WERI-Rb-1 (cell line): Measurements from ENCODE around the gene KLF12.

Experiments
- DNase-seq: peaks from one replicate; pipeline ENCODE4 v3.0.0-alpha.2; 2020
- H3K27ac ChIP-seq: fragments of 250-450 bp; sonication (Bioruptor Pico); 2 replicates; pipeline ENCODE4 v1.5.1; 2020; ENCODE audit warnings: mild to moderate bottlenecking, moderate library complexity
- H3K27me3 ChIP-seq: fragments of 250-450 bp; sonication (Bioruptor Pico); 2 replicates; pipeline ENCODE4 v1.5.1; 2021; ENCODE audit warnings: mild to moderate bottlenecking, low read depth, moderate library complexity; ENCODE audit not compliant: insufficient read depth, severe bottlenecking
- H3K36me3 ChIP-seq: fragments of 250-450 bp; sonication (Bioruptor Pico); 2 replicates; pipeline ENCODE4 v1.5.1; 2020; ENCODE audit warnings: mild to moderate bottlenecking, moderate library complexity
- H3K4me3 ChIP-seq: 2 replicates; pipeline ENCODE4 v1.5.1; 2011; ENCODE audit warnings: low read depth, mild to moderate bottlenecking, control low read depth, low read length
- H3K9me3 ChIP-seq: fragments of 250-450 bp; sonication (Bioruptor Pico); 2 replicates; pipeline ENCODE4 v1.5.1; 2021; ENCODE audit warnings: mild to moderate bottlenecking, moderate library complexity; ENCODE audit not compliant: severe bottlenecking
- TF ChIP-seq, protein P1 (sequence below): IDR thresholded peaks from 2 replicates; pipeline ENCODE4 v1.5.1; 2011; ENCODE audit warnings: low read depth, mild to moderate bottlenecking, control low read depth, inconsistent platforms, low read length

The KLF12 gene

DNA sequence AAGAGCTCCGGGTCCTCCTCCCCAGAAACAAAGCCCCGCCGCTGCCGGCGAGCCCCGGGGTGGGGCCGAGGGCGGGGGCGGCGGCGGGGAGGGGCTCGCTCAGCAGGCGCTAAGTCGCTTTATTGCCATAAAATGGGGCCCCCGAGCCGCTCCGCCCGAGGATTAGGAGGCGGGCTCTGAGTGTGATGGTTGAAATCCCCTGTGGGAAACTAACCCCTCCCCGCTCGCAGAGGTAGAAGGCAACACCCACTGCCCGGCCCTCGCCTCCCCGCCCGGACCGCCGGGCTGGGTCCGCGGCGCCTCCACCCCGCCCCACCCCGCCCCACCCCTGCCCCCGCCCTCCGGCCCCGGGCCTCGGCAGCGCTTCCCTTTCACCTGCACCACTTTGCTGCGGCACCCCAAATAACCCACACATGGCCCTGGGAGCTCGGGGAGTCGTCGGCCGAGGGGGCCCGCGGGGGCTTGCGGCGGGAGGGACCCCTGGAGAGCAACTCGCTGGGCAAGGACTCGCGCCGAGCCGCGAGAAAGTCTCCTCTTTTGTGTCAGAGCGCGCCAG, at the start of gene KLF12:
TSS of gene KLF12 (minus strand) at position 184 of the 556 bp plus-strand sequence.
- no peaks in the 10 kb centered on the region for H3K9me3 ChIP-seq
- peak; percentile 97 for DNase-seq
- no peaks in the 10 kb centered on the region for H3K27me3 ChIP-seq
- H3K4me3 ChIP-seq = peak within 1 kb of the TSS; percentile 86
- no peaks in the 10 kb centered on the region for H3K36me3 ChIP-seq
- TF ChIP-seq, protein P1, sequence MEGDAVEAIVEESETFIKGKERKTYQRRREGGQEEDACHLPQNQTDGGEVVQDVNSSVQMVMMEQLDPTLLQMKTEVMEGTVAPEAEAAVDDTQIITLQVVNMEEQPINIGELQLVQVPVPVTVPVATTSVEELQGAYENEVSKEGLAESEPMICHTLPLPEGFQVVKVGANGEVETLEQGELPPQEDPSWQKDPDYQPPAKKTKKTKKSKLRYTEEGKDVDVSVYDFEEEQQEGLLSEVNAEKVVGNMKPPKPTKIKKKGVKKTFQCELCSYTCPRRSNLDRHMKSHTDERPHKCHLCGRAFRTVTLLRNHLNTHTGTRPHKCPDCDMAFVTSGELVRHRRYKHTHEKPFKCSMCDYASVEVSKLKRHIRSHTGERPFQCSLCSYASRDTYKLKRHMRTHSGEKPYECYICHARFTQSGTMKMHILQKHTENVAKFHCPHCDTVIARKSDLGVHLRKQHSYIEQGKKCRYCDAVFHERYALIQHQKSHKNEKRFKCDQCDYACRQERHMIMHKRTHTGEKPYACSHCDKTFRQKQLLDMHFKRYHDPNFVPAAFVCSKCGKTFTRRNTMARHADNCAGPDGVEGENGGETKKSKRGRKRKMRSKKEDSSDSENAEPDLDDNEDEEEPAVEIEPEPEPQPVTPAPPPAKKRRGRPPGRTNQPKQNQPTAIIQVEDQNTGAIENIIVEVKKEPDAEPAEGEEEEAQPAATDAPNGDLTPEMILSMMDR = no peak
- H3K27ac ChIP-seq = peak within 1 kb of the TSS; percentile 89

DNA sequence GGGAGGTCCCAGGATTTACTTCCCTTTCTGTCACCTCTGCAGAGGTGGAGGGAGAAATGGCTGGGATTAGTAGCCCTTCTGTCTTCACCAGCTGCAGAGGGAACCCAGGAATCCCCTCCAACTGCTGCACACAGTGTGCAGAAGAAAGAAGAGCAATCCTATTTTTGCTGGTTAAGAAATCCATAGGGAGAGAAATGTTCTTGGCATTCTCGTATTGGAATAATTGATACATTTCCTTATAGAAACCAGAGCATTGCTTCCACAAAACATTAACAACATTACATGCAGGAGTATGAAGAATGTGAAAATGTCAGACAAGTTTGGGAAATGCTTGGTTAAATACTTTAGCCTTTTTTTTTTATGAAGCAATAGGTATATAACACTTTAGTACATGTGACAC, 48.3 kb upstream of the KLF12 start:
- H3K36me3 ChIP-seq = no peaks in the 10 kb centered on the region
- TF ChIP-seq, protein P1 = no peak
- H3K27me3 ChIP-seq = no peaks in the 10 kb centered on the region
- DNase-seq = no peak
- H3K27ac ChIP-seq = no peak overlapping the region
- no peak overlapping the region for H3K4me3 ChIP-seq
- no peaks in the 10 kb centered on the region for H3K9me3 ChIP-seq

DNA sequence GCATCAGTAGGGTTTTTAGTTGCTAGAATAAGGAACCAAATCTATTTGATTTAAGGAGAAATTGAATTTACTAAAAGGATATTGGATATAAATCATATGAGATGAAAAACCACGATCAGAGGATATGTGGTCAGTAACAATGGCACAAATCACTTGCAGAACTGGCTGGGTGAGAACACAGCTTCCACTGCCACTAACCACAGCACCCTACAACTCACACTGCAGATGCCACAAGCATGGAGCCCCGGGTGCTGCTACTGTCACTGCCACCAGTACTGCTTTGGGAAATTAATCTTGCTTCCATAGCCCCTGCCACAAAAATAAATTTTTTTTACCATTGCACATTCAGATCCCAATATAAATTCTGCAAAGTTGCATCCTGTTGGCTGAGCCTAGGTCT, 40.6 kb upstream of the KLF12 start:
- H3K27me3 ChIP-seq = no peaks in the 10 kb centered on the region
- H3K9me3 ChIP-seq = no peaks in the 10 kb centered on the region
- TF ChIP-seq, protein P1 = no peak
- no peak overlapping the region for H3K27ac ChIP-seq
- no peak for DNase-seq
- H3K4me3 ChIP-seq = no peak overlapping the region
- no peaks in the 10 kb centered on the region for H3K36me3 ChIP-seq

DNA sequence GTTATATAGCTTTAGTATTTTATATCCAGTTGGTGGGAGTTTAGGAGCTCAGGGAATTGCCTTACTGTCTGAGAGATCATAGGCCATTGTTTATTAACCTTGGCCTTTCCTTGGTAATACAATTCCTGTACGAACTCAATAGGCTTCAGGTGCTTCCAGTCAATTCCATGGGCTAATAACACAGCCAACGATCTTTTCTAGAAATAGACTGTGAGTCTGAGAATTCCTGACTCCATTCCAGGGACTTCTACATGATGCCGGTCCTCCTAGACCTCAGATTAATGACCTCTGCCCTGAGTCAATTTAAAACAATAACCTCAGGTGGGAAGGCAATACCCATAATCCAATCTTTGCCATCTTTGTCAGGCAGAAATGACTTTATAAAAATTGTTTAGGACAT, 39.6 kb upstream of the KLF12 start:
- Histone ChIP-seq H3K9me3 (no peaks in the 10 kb centered on the region), H3K27me3 (no peaks in the 10 kb centered on the region), H3K27ac (no peak overlapping the region), H3K36me3 (no peaks in the 10 kb centered on the region), H3K4me3 (no peak overlapping the region)
- TF ChIP-seq, protein P1 = no peak
- no peak for DNase-seq

DNA sequence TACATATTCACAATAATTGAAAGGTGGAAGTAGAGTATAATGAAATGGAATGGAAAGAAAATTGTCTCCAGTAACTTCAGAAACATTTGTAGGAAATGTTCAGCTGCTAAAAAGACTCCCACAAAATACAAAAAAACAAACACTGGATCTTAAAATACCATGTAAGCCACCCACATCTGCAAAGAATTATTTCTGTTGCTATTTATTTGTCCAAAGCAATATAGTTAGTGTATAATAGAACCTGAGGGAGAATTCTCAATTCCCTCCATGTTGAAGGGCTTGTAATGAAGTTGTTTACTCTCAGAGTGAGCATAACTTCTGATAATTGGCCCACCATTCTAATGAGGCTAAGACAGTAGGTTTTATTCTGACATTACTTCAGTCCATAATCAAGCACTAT, 37.4 kb upstream of the KLF12 start:
- Histone ChIP-seq H3K27ac (no peak overlapping the region), H3K27me3 (no peaks in the 10 kb centered on the region), H3K4me3 (no peak overlapping the region), H3K9me3 (no peaks in the 10 kb centered on the region), H3K36me3 (no peaks in the 10 kb centered on the region)
- no peak for DNase-seq
- TF ChIP-seq, protein P1 = no peak

DNA sequence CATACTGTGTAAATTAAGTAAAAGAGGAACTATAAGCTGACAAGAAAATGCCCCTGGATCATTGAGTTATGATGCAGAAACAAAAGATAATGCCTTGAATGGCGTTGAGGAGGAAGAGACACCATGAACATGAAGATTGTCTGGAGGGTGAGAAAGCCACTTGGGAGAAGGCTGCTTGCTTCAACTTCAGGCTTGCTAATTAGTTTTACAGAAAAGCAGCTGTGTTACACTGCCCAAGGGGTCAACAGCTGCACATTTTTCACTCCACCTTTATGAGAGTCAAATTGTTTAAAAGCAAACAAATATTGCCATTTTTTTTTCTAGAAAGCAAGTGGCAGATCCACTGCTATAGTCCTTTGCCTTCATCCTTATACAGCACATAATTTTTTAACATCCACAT, 35.5 kb upstream of the KLF12 start:
- TF ChIP-seq, protein P1 = no peak
- Histone ChIP-seq H3K27ac (no peak overlapping the region), H3K4me3 (no peak overlapping the region), H3K36me3 (no peaks in the 10 kb centered on the region), H3K27me3 (no peaks in the 10 kb centered on the region), H3K9me3 (no peaks in the 10 kb centered on the region)
- no peak for DNase-seq
